GM18519 (cell line): ENCODE measurements around the gene TREM1.

ENCODE experiments used
- ATAC-seq: cut with Tn5 transposase; IDR thresholded peaks from one replicate; pipeline ENCODE4 v1.9.1; 2021; ENCODE audit warnings: mild to moderate bottlenecking, moderate library complexity; ENCODE audit not compliant: unreplicated experiment, low FRiP score

The TREM1 gene

GRCh38 chr6:41226752-41227151 is 59.7 kb downstream of the TREM1 start:
- no peak for ATAC-seq

GRCh38 chr6:41224800-41225199 is 61.7 kb downstream of the TREM1 start:
- ATAC-seq = no peak
